HepG2 (cell line): Measurements from ENCODE around the gene TSLP. TPM values are rescaled to one million over a fixed set of nuclear protein-coding genes. Genes with fewer than 3 reads are reported as not detected.
A peak's percentile ranks its signal among the peaks of the same experiment; 100 is the strongest.

Source experiments
- DMAP1 ChIP-seq: IDR thresholded peaks from 2 replicates; pipeline ENCODE4 v1.6.1; 2016
- GTF3A ChIP-seq: sonication (generic); formaldehyde crosslinking; conservative IDR thresholded peaks from 2 replicates; pipeline ENCODE4 v1.4.0; 2020; ENCODE audit warnings: mild to moderate bottlenecking, missing genetic modification reagents
- ISL2 ChIP-seq: sonication (generic); formaldehyde crosslinking; IDR thresholded peaks from 2 replicates; pipeline ENCODE4 v1.5.0; 2020; ENCODE audit warnings: missing genetic modification reagents
- MAFG ChIP-seq: sonication (generic); formaldehyde crosslinking; IDR thresholded peaks from 2 replicates; pipeline ENCODE4 v1.5.1; 2020; ENCODE audit warnings: mild to moderate bottlenecking, missing genetic modification reagents
- MBNL3 ChIP-seq: fragments of 250-450 bp; sonication (Bioruptor Pico); conservative IDR thresholded peaks from 2 replicates; pipeline ENCODE4 v1.8.0; 2022; ENCODE audit warnings: mild to moderate bottlenecking, inconsistent platforms
- MEF2D ChIP-seq: sonication (generic); formaldehyde crosslinking; IDR thresholded peaks from 2 replicates; pipeline ENCODE4 v1.5.1; 2020; ENCODE audit warnings: mild to moderate bottlenecking, missing genetic modification reagents
- MIER2 ChIP-seq: IDR thresholded peaks from 2 replicates; pipeline ENCODE4 v1.6.1; 2016; ENCODE audit warnings: missing biosample characterization, missing genetic modification reagents
- NFYB ChIP-seq: sonication (generic); formaldehyde crosslinking; IDR thresholded peaks from 2 replicates; pipeline ENCODE4 v1.4.0; 2020; ENCODE audit warnings: missing genetic modification reagents
- ONECUT2 ChIP-seq: sonication (generic); formaldehyde crosslinking; IDR thresholded peaks from 2 replicates; pipeline ENCODE4 v1.4.0; 2020; ENCODE audit warnings: missing genetic modification reagents
- PAF1 ChIP-seq: IDR thresholded peaks from 2 replicates; pipeline ENCODE4 v1.6.1; 2016; ENCODE audit warnings: missing genetic modification reagents, missing compliant biosample characterization
- PCBP1 ChIP-seq: fragments of 200-400 bp; formaldehyde crosslinking; IDR thresholded peaks from 2 replicates; pipeline ENCODE4 v1.6.1; 2017; ENCODE audit warnings: mild to moderate bottlenecking, low read depth, low read length, borderline replicate concordance
- PLRG1 ChIP-seq: fragments of 450-650 bp; conservative IDR thresholded peaks from 2 replicates; pipeline ENCODE4 v1.6.1; 2016
- RAD21 ChIP-seq: fragments of 450-650 bp; formaldehyde crosslinking; IDR thresholded peaks from 2 replicates; pipeline ENCODE4 v1.5.0; 2020; ENCODE audit warnings: mild to moderate bottlenecking
- RARG ChIP-seq: sonication (generic); formaldehyde crosslinking; IDR thresholded peaks from 2 replicates; pipeline ENCODE4 v1.4.0; 2020; ENCODE audit warnings: low read depth, mild to moderate bottlenecking, missing genetic modification reagents
- SUZ12 ChIP-seq: fragments of 150-350 bp; IDR thresholded peaks from 2 replicates; pipeline ENCODE4 v1.6.1; 2014; ENCODE audit warnings: low read depth, low read length
- TBX3 ChIP-seq: fragments of 450-650 bp; IDR thresholded peaks from 2 replicates; pipeline ENCODE4 v1.6.1; 2017; ENCODE audit warnings: antibody characterized with exemption, mild to moderate bottlenecking, inconsistent platforms, borderline replicate concordance
- ZNF775 ChIP-seq: sonication (generic); formaldehyde crosslinking; IDR thresholded peaks from 2 replicates; pipeline ENCODE4 v1.4.0; 2020; ENCODE audit warnings: missing genetic modification reagents, mild to moderate bottlenecking, moderate library complexity, borderline replicate concordance
- polyA plus RNA-seq, 8 experiments: library from polyadenylated mRNA; depleted of rRNA in 3 of 8; stranded (reverse) in 7 of 8; unstranded in 1 of 8; fragments of >200 nt; fragmentation: Illumina TruSeq in 4 of 8; extraction: Trizol in 4 of 8; gene quantifications; 2 replicates each; pipeline versions ENCODE4 v1.2.1 to v1.2.3, GENCODE V29; 2011 to 2016; ENCODE audit warnings: low read depth in 4 of 8, missing spikeins in 1 of 8, mixed read lengths in 1 of 8; ENCODE audit not compliant: insufficient read depth in 1 of 8
- total RNA-seq, 5 experiments: library from RNA; depleted of rRNA; stranded (reverse); fragments of >200 nt; fragmentation: Illumina TruSeq; extraction: Trizol; gene quantifications; 2 replicates each; pipeline ENCODE4 v1.2.3, GENCODE V29; 2016; ENCODE audit warnings: low read depth in 1 of 5
- TF ChIP-seq, protein P1 (sequence below): sonication (generic); formaldehyde crosslinking; IDR thresholded peaks from 2 replicates; pipeline ENCODE4 v1.4.0; 2020; ENCODE audit warnings: missing genetic modification reagents
- TF ChIP-seq, protein P2 (sequence below), 2 experiments: sonication (generic) in 1 of 2; formaldehyde crosslinking in 1 of 2; IDR thresholded peaks; 2 replicates each; pipeline versions ENCODE4 v1.4.0 to v1.6.1; 2018 to 2020; ENCODE audit warnings: missing genetic modification reagents in 2 of 2, borderline replicate concordance in 1 of 2, low read depth in 1 of 2, mild to moderate bottlenecking in 1 of 2, missing biosample characterization in 1 of 2
- TF ChIP-seq, protein P3 (sequence below): sonication (generic); formaldehyde crosslinking; IDR thresholded peaks from 2 replicates; pipeline ENCODE4 v1.4.0; 2020; ENCODE audit warnings: mild to moderate bottlenecking, missing genetic modification reagents
- TF ChIP-seq, protein P4 (sequence below): IDR thresholded peaks from 2 replicates; pipeline ENCODE4 v1.6.1; 2016
- TF ChIP-seq, protein P5 (sequence below): fragments of 450-650 bp; IDR thresholded peaks from 2 replicates; pipeline ENCODE4 v1.6.1; 2017; ENCODE audit warnings: mild to moderate bottlenecking

Gene TSLP
- total and polyA plus RNA-seq, 2 of the 13 experiments (the other 11 are each of a cell fraction or from before 2014, with no cell fraction given) = not detected

DNA sequence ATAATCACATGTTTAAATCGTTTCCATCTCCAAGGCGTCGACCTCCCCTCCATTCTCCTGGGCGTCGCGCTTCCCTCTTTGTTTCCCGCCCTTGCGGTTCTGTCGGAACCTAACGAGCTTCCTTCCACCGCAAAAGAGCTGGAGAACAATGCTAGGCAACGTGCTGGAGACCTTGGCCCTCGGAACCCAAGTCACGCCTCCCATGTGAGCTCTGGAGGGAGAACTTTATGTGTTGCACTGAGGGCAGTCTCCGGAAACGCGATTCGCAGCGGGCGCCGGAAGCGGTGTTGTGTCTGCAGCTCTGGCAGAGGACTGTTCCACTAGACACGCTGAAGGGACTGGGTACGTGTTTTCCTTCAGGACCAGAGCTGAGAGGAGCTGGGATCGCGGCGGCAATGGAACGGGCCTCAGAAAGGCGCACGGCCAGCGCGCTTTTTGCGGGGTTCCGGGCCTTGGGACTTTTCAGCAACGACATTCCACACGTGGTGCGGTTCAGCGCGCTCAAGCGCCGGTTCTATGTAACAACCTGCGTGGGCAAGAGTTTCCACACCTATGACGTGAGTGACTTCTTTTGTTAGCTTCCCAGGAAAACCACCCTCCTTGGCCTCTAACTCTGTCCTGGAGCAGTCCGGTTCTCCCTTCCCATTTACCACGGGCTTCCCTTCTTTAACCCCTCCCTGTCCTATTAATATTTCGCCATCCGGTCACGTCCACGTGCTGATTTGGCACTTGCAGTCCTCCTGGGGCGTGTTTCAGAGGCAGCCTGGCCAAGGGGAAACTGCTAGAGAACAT, 20.7 kb downstream of the TSLP start, which contains the start of gene WDR36 (continued):
- TF ChIP-seq MBNL3 (CRISPR knock-in tag) (peak; percentile 97; the same call in 1 of the 2 replicates), TBX3 (no peak), GTF3A (CRISPR knock-in tag) (0 out of 2 replicates have a peak, but pooled peaks have one; percentile 76), PLRG1 (no peak), SUZ12 (peak; percentile 31; the same call in 1 of the 2 replicates), RARG (peak; percentile 89; the same call in 1 of the 2 replicates), DMAP1 (CRISPR knock-in tag) (peak; percentile 94), ZNF775 (peak; percentile 86), PAF1 (CRISPR knock-in tag) (no peak), RAD21 (CRISPR knock-in tag) (0 out of 2 replicates have a peak, but pooled peaks have one; percentile 33), PCBP1 (no peak), ISL2 (peak; percentile 83), MIER2 (CRISPR knock-in tag) (peak; percentile 91), NFYB (peak; percentile 81), MEF2D (CRISPR knock-in tag) (peak; percentile 81), MAFG (CRISPR knock-in tag) (no peak), ONECUT2 (CRISPR knock-in tag) (peak; percentile 66)
- TF ChIP-seq, protein P1, sequence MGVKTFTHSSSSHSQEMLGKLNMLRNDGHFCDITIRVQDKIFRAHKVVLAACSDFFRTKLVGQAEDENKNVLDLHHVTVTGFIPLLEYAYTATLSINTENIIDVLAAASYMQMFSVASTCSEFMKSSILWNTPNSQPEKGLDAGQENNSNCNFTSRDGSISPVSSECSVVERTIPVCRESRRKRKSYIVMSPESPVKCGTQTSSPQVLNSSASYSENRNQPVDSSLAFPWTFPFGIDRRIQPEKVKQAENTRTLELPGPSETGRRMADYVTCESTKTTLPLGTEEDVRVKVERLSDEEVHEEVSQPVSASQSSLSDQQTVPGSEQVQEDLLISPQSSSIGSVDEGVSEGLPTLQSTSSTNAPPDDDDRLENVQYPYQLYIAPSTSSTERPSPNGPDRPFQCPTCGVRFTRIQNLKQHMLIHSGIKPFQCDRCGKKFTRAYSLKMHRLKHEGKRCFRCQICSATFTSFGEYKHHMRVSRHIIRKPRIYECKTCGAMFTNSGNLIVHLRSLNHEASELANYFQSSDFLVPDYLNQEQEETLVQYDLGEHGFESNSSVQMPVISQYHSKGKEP (CRISPR knock-in tag) = peak; percentile 94
- TF ChIP-seq, protein P2, sequence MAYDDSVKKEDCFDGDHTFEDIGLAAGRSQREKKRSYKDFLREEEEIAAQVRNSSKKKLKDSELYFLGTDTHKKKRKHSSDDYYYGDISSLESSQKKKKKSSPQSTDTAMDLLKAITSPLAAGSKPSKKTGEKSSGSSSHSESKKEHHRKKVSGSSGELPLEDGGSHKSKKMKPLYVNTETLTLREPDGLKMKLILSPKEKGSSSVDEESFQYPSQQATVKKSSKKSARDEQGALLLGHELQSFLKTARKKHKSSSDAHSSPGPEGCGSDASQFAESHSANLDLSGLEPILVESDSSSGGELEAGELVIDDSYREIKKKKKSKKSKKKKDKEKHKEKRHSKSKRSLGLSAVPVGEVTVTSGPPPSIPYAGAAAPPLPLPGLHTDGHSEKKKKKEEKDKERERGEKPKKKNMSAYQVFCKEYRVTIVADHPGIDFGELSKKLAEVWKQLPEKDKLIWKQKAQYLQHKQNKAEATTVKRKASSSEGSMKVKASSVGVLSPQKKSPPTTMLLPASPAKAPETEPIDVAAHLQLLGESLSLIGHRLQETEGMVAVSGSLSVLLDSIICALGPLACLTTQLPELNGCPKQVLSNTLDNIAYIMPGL (CRISPR knock-in tag; IDR thresholded peaks at IDR 0.05; ENCODE audit: borderline replicate concordance in 1 of 2, low read depth in 1 of 2) = peak; percentile 93 to 94
- TF ChIP-seq, protein P3, sequence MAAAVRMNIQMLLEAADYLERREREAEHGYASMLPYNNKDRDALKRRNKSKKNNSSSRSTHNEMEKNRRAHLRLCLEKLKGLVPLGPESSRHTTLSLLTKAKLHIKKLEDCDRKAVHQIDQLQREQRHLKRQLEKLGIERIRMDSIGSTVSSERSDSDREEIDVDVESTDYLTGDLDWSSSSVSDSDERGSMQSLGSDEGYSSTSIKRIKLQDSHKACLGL (CRISPR knock-in tag) = peak; percentile 76
- TF ChIP-seq, protein P4, sequence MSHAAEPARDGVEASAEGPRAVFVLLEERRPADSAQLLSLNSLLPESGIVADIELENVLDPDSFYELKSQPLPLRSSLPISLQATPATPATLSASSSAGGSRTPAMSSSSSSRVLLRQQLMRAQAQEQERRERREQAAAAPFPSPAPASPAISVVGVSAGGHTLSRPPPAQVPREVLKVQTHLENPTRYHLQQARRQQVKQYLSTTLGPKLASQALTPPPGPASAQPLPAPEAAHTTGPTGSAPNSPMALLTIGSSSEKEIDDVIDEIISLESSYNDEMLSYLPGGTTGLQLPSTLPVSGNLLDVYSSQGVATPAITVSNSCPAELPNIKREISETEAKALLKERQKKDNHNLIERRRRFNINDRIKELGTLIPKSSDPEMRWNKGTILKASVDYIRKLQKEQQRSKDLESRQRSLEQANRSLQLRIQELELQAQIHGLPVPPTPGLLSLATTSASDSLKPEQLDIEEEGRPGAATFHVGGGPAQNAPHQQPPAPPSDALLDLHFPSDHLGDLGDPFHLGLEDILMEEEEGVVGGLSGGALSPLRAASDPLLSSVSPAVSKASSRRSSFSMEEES = peak; percentile 84
- TF ChIP-seq, protein P5, sequence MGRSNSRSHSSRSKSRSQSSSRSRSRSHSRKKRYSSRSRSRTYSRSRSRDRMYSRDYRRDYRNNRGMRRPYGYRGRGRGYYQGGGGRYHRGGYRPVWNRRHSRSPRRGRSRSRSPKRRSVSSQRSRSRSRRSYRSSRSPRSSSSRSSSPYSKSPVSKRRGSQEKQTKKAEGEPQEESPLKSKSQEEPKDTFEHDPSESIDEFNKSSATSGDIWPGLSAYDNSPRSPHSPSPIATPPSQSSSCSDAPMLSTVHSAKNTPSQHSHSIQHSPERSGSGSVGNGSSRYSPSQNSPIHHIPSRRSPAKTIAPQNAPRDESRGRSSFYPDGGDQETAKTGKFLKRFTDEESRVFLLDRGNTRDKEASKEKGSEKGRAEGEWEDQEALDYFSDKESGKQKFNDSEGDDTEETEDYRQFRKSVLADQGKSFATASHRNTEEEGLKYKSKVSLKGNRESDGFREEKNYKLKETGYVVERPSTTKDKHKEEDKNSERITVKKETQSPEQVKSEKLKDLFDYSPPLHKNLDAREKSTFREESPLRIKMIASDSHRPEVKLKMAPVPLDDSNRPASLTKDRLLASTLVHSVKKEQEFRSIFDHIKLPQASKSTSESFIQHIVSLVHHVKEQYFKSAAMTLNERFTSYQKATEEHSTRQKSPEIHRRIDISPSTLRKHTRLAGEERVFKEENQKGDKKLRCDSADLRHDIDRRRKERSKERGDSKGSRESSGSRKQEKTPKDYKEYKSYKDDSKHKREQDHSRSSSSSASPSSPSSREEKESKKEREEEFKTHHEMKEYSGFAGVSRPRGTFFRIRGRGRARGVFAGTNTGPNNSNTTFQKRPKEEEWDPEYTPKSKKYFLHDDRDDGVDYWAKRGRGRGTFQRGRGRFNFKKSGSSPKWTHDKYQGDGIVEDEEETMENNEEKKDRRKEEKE = no peak
